ENCODE results near the gene FAM107B. TPM values are rescaled to one million over a fixed set of nuclear protein-coding genes. Genes with fewer than 3 reads are reported as not detected.

Gene FAM107B
- total RNA-seq, 1 experiment from 2014 or later: 61.6 TPM

- ChIA-PET POLR2A (ENCODE audit: low non-redundant PET) (no interaction called here), CTCF (no interaction called here)
- BruUV-seq (replicated peaks): no TSS peak
These were observed 110.4 kb downstream of the FAM107B start for GRCh38 chr10:14664345-14664744.

GRCh38 chr10:14661818-14662217 lies 112.9 kb downstream of the FAM107B start:
- Histone ChIP-seq H3K4me1 (ENCODE audit: insufficient read depth, low read length, poor library complexity, severe bottlenecking) (no peaks in the 10 kb centered on the region), H3K36me3 (ENCODE audit: insufficient read depth, low read length, poor library complexity, severe bottlenecking) (no peaks in the 10 kb centered on the region), H3K4me3 (ENCODE audit: low read depth, low read length, poor library complexity, severe bottlenecking) (no peak overlapping the region), H3K27me3 (replicated peaks; ENCODE audit: insufficient read depth, low read depth, low read length, poor library complexity) (no peaks in the 10 kb centered on the region), H3K9me3 (ENCODE audit: low read depth, low read length, poor library complexity, severe bottlenecking) (no peaks in the 10 kb centered on the region), H3K27ac (ENCODE audit: low read depth, low read length, poor library complexity, severe bottlenecking) (no peak overlapping the region)
- CTCF ChIA-PET: no interaction called here
- intact Hi-C loops (cut with micrococcal nuclease; ENCODE audit: unreplicated experiment): no loop called here
- POLR2A ChIA-PET (ENCODE audit: low non-redundant PET): no interaction called here
- no peak for TF ChIP-seq EZH2 (IDR thresholded peaks at IDR 0.05; ENCODE audit: borderline replicate concordance, low read depth, low read length, poor library complexity, severe bottlenecking)
- TF ChIP-seq CTCF (conservative IDR thresholded peaks at IDR 0.05; ENCODE audit: low read depth, low read length): no peak
- no TSS peak for BruUV-seq (replicated peaks)
- no peak for DNase-seq (ENCODE audit: low spot score)

More at GRCh38 chr10:14664345-14664744, 110.4 kb downstream of the FAM107B start:
- H3K4me3 ChIP-seq (ENCODE audit: low read depth, low read length, poor library complexity, severe bottlenecking): no peak overlapping the region
- intact Hi-C loops (cut with micrococcal nuclease; ENCODE audit: unreplicated experiment): no loop called here
- H3K27me3 ChIP-seq (replicated peaks; ENCODE audit: insufficient read depth, low read depth, low read length, poor library complexity): no peaks in the 10 kb centered on the region
- no peak overlapping the region for H3K27ac ChIP-seq (ENCODE audit: low read depth, low read length, poor library complexity, severe bottlenecking)
- H3K4me1 ChIP-seq (ENCODE audit: insufficient read depth, low read length, poor library complexity, severe bottlenecking): no peaks in the 10 kb centered on the region
- no peaks in the 10 kb centered on the region for H3K9me3 ChIP-seq (ENCODE audit: low read depth, low read length, poor library complexity, severe bottlenecking)
- no peak for TF ChIP-seq EZH2 (IDR thresholded peaks at IDR 0.05; ENCODE audit: borderline replicate concordance, low read depth, low read length, poor library complexity, severe bottlenecking)
- no peak for TF ChIP-seq CTCF (conservative IDR thresholded peaks at IDR 0.05; ENCODE audit: low read depth, low read length)
- DNase-seq (ENCODE audit: low spot score): no peak
- no peaks in the 10 kb centered on the region for H3K36me3 ChIP-seq (ENCODE audit: insufficient read depth, low read length, poor library complexity, severe bottlenecking)

- Histone ChIP-seq H3K36me3 (ENCODE audit: insufficient read depth, low read length, poor library complexity, severe bottlenecking) (no peaks in the 10 kb centered on the region), H3K27ac (ENCODE audit: low read depth, low read length, poor library complexity, severe bottlenecking) (no peak overlapping the region), H3K27me3 (replicated peaks; ENCODE audit: insufficient read depth, low read depth, low read length, poor library complexity) (no peaks in the 10 kb centered on the region), H3K4me3 (ENCODE audit: low read depth, low read length, poor library complexity, severe bottlenecking) (no peak overlapping the region), H3K4me1 (ENCODE audit: insufficient read depth, low read length, poor library complexity, severe bottlenecking) (no peaks in the 10 kb centered on the region), H3K9me3 (ENCODE audit: low read depth, low read length, poor library complexity, severe bottlenecking) (no peaks in the 10 kb centered on the region)
- CTCF ChIA-PET: no interaction called here
- POLR2A ChIA-PET (ENCODE audit: low non-redundant PET): no interaction called here
- TF ChIP-seq CTCF (conservative IDR thresholded peaks at IDR 0.05; ENCODE audit: low read depth, low read length) (no peak), EZH2 (IDR thresholded peaks at IDR 0.05; ENCODE audit: borderline replicate concordance, low read depth, low read length, poor library complexity, severe bottlenecking) (no peak)
- no TSS peak for BruUV-seq (replicated peaks)
- intact Hi-C loops (cut with micrococcal nuclease; ENCODE audit: unreplicated experiment): no loop called here
- no peak for DNase-seq (ENCODE audit: low spot score)
These were observed 113.9 kb downstream of the FAM107B start for GRCh38 chr10:14660831-14661230.
